ENCODE results near the gene NPIPA1.
"Not testable (repeated sequence)": the region's sequence is repeated elsewhere in the genome, so short reads cannot be mapped to it uniquely, and the experiment has no call there.

Gene NPIPA1

GRCh38 chr16:14958323-14958600 is 21.0 kb downstream of the NPIPA1 start:
- in situ Hi-C loops (cut with MboI; ENCODE audit: low pct_unique_long_range_greater_than_20kb, low sequenced_read_pairs, unreplicated experiment): no loop called here
- no peak for TF ChIP-seq CTCF (IDR thresholded peaks at IDR 0.05; ENCODE audit: extremely low read depth, insufficient read depth, missing control alignments)
- DNase-seq (ENCODE audit: low spot score): no peak

- TF ChIP-seq CTCF (IDR thresholded peaks at IDR 0.05; ENCODE audit: extremely low read depth, insufficient read depth, missing control alignments): no peak
- no peak for DNase-seq (ENCODE audit: low spot score)
- in situ Hi-C loops (cut with MboI; ENCODE audit: low pct_unique_long_range_greater_than_20kb, low sequenced_read_pairs, unreplicated experiment): no loop called here
Measured at GRCh38 chr16:14958970-14959369, 21.7 kb downstream of the NPIPA1 start.

GRCh38 chr16:14961405-14962186 is 24.4 kb downstream of the NPIPA1 start:
- no peak for DNase-seq (ENCODE audit: low spot score)
- in situ Hi-C loops (cut with MboI; ENCODE audit: low pct_unique_long_range_greater_than_20kb, low sequenced_read_pairs, unreplicated experiment): no loop called here
- no peak for TF ChIP-seq CTCF (IDR thresholded peaks at IDR 0.05; ENCODE audit: extremely low read depth, insufficient read depth, missing control alignments)

- in situ Hi-C loops (cut with MboI; ENCODE audit: low pct_unique_long_range_greater_than_20kb, low sequenced_read_pairs, unreplicated experiment): no loop called here
- no peak for DNase-seq (ENCODE audit: low spot score)
- TF ChIP-seq CTCF (IDR thresholded peaks at IDR 0.05; ENCODE audit: extremely low read depth, insufficient read depth, missing control alignments): no peak
Measured at GRCh38 chr16:14963281-14964173, 26.3 kb downstream of the NPIPA1 start.

GRCh38 chr16:14965328-14965727 is 28.1 kb downstream of the NPIPA1 start:
- TF ChIP-seq CTCF (IDR thresholded peaks at IDR 0.05; ENCODE audit: extremely low read depth, insufficient read depth, missing control alignments): no peak
- in situ Hi-C loops (cut with MboI; ENCODE audit: low pct_unique_long_range_greater_than_20kb, low sequenced_read_pairs, unreplicated experiment): no loop called here
- no peak for DNase-seq (ENCODE audit: low spot score)

GRCh38 chr16:14969795-14970194 is 32.6 kb downstream of the NPIPA1 start:
- in situ Hi-C loops (cut with MboI; ENCODE audit: low pct_unique_long_range_greater_than_20kb, low sequenced_read_pairs, unreplicated experiment); DNase-seq (ENCODE audit: low spot score): not testable (repeated sequence)

- in situ Hi-C loops (cut with MboI; ENCODE audit: low pct_unique_long_range_greater_than_20kb, low sequenced_read_pairs, unreplicated experiment); DNase-seq (ENCODE audit: low spot score): not testable (repeated sequence)
Measured at GRCh38 chr16:14971621-14972228, 34.5 kb downstream of the NPIPA1 start.

GRCh38 chr16:14973785-14974322 is 36.6 kb downstream of the NPIPA1 start:
- in situ Hi-C loops (cut with MboI; ENCODE audit: low pct_unique_long_range_greater_than_20kb, low sequenced_read_pairs, unreplicated experiment): not testable (repeated sequence)

GRCh38 chr16:14974331-14974655 is 37.0 kb downstream of the NPIPA1 start:
- DNase-seq (ENCODE audit: low spot score); in situ Hi-C loops (cut with MboI; ENCODE audit: low pct_unique_long_range_greater_than_20kb, low sequenced_read_pairs, unreplicated experiment): not testable (repeated sequence)

More at GRCh38 chr16:14973785-14974322, 36.6 kb downstream of the NPIPA1 start:
- DNase-seq (ENCODE audit: low spot score): not testable (repeated sequence)

GRCh38 chr16:14974656-14975417 is 37.6 kb downstream of the NPIPA1 start, which contains the start of gene PDXDC1:
Gene PDXDC1 (plus strand): TSS chr16:14975026. CDS start chr16:14975200, 174 bp downstream.
- DNase-seq (ENCODE audit: low spot score): peak; percentile 97
- in situ Hi-C loops (cut with MboI; ENCODE audit: low pct_unique_long_range_greater_than_20kb, low sequenced_read_pairs, unreplicated experiment): not testable (repeated sequence)
